ENCODE results near the gene LRSAM1.

DNA sequence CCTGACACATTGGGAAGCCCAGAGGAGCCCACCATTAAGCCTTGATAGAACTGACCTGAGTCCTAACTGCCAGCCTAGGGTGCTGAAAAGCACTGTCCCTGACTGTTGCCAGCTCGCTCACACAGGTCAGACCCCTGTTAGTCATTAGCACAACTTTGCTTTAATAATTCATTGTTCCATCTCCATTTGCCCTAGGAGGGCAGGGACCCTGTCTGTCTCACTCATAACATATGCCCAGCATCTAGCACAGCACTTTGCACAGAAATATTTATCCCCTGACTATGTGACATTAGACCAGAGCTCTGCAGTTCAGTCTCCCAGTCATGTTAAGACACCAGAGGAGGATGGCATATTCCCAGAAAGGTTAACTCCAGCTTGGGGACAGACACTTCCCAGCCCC is 99.0 kb downstream of the LRSAM1 start:
- TF ChIP-seq, protein P1, sequence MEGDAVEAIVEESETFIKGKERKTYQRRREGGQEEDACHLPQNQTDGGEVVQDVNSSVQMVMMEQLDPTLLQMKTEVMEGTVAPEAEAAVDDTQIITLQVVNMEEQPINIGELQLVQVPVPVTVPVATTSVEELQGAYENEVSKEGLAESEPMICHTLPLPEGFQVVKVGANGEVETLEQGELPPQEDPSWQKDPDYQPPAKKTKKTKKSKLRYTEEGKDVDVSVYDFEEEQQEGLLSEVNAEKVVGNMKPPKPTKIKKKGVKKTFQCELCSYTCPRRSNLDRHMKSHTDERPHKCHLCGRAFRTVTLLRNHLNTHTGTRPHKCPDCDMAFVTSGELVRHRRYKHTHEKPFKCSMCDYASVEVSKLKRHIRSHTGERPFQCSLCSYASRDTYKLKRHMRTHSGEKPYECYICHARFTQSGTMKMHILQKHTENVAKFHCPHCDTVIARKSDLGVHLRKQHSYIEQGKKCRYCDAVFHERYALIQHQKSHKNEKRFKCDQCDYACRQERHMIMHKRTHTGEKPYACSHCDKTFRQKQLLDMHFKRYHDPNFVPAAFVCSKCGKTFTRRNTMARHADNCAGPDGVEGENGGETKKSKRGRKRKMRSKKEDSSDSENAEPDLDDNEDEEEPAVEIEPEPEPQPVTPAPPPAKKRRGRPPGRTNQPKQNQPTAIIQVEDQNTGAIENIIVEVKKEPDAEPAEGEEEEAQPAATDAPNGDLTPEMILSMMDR (IDR thresholded peaks at IDR 0.05), result no peak
- TF ChIP-seq EZH2phosphoT487 (IDR thresholded peaks at IDR 0.05) (no peak), EZH2 (IDR thresholded peaks at IDR 0.05) (no peak)
